AG04450 (cell line): ENCODE data around the gene GBX1. TPM values are rescaled to one million over a fixed set of nuclear protein-coding genes. Genes with fewer than 3 reads are reported as not detected.

ENCODE experiments used
- CTCF ChIA-PET: fragments of 300-600, 350-600 bp; formaldehyde crosslinking; extraction: SDS; loops from one replicate; lab custom pipeline; 2022; ENCODE audit warnings: antibody characterized with exemption, inconsistent platforms; lab: Charles Lee
- POLR2A ChIA-PET: fragments of 350-600 bp; formaldehyde crosslinking; extraction: SDS; loops from one replicate; lab custom pipeline; 2021; ENCODE audit warnings: antibody characterized with exemption, inconsistent platforms; lab: Yijun Ruan, JAX
- DNase-seq: peaks from one replicate; pipeline ENCODE4 v3.0.0-alpha.2; 2011; ENCODE audit warnings: low read depth, low spot score
- H3K27ac ChIP-seq: one replicate; pipeline ENCODE4 v1.5.1; 2012; ENCODE audit warnings: low read depth, low read length, control low read depth
- H3K27me3 ChIP-seq: one replicate; pipeline ENCODE4 v1.6.0; 2012; ENCODE audit warnings: low read length; ENCODE audit not compliant: control insufficient read depth, insufficient read depth
- H3K4me3 ChIP-seq: 2 replicates; pipeline ENCODE4 v1.5.1; 2011; ENCODE audit warnings: mild to moderate bottlenecking, low read depth, low read length, control low read depth
- H3K9me3 ChIP-seq: 2 replicates; pipeline ENCODE4 v1.5.1; 2012; ENCODE audit warnings: low read length; ENCODE audit not compliant: control insufficient read depth, insufficient read depth
- polyA plus RNA-seq: library from polyadenylated mRNA; depleted of rRNA; stranded (reverse); fragments of >200 nt; gene quantifications from 2 replicates; pipeline ENCODE4 v1.2.3, GENCODE V29; 2011
- TF ChIP-seq, protein P1 (sequence below): IDR thresholded peaks from 2 replicates; pipeline ENCODE4 v1.5.1; 2011; ENCODE audit warnings: low read depth, low read length, control low read depth, inconsistent platforms

Gene GBX1
- polyA plus RNA-seq, 1 experiment, result not detected

DNA sequence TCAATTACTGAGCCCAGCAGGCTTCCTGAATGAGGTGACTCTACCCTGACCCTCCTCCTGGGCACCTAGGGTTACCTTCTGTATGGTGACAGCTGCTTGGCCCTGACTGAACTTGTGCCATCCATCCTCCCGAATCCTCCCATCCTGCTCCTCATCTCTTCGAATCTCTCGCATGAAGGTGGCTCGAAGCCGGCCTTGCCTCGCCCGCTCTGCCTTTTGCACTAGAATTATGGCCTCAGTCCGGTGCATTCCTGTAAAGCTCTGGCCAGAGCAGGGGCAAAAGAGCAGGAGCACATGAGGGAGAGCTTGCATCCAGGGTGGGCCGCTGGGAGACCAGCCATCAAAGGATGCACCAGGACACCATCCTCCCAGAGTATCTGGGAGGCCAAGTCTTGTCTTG, 35.3 kb upstream of the GBX1 start:
- Histone ChIP-seq H3K9me3 (peaks cover 2% of the 10 kb centered on the region; the same call in 1 of the 2 replicates), H3K27ac (no peak overlapping the region), H3K27me3 (peaks cover 76% of the 10 kb centered on the region), H3K4me3 (no peak overlapping the region)
- DNase-seq, result no peak
- TF ChIP-seq, protein P1, sequence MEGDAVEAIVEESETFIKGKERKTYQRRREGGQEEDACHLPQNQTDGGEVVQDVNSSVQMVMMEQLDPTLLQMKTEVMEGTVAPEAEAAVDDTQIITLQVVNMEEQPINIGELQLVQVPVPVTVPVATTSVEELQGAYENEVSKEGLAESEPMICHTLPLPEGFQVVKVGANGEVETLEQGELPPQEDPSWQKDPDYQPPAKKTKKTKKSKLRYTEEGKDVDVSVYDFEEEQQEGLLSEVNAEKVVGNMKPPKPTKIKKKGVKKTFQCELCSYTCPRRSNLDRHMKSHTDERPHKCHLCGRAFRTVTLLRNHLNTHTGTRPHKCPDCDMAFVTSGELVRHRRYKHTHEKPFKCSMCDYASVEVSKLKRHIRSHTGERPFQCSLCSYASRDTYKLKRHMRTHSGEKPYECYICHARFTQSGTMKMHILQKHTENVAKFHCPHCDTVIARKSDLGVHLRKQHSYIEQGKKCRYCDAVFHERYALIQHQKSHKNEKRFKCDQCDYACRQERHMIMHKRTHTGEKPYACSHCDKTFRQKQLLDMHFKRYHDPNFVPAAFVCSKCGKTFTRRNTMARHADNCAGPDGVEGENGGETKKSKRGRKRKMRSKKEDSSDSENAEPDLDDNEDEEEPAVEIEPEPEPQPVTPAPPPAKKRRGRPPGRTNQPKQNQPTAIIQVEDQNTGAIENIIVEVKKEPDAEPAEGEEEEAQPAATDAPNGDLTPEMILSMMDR, result no peak
- CTCF ChIA-PET, result no interaction called here
- POLR2A ChIA-PET, result no interaction called here

GRCh38 chr7:151201751-151202150, 34.3 kb upstream of the GBX1 start:
- CTCF ChIA-PET, result no interaction called here
- Histone ChIP-seq H3K27ac (no peak overlapping the region), H3K9me3 (peaks cover 2% of the 10 kb centered on the region; the same call in 1 of the 2 replicates), H3K4me3 (no peak overlapping the region), H3K27me3 (peaks cover 78% of the 10 kb centered on the region)
- DNase-seq, result no peak
- POLR2A ChIA-PET, result no interaction called here
- TF ChIP-seq, protein P1, result no peak

DNA sequence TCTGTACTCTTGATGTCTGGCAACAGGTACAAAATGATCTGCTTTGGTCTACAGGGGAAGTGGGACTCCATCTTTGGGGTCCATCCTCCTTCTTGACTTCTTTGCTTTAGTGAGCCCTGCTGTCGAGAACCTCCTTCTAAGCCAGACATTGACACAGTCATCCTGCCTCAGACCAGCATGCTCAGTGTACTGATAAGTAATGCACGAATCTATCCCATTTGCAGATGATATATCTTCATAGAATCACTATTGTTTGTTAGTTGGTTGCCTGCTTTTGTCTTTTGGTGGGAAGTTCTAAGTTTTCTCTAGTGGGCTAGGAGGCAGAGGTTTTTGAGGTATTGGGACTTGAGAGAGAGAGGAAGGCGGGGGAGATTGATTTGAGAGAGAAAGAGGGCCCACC, 33.9 kb upstream of the GBX1 start:
- no peak for DNase-seq
- ChIA-PET CTCF (no interaction called here), POLR2A (no interaction called here)
- no peak overlapping the region for H3K4me3 ChIP-seq
- H3K27ac ChIP-seq, result no peak overlapping the region
- TF ChIP-seq, protein P1, result no peak
- H3K9me3 ChIP-seq, result peaks cover 2% of the 10 kb centered on the region; the same call in 1 of the 2 replicates
- peaks cover 76% of the 10 kb centered on the region for H3K27me3 ChIP-seq

DNA sequence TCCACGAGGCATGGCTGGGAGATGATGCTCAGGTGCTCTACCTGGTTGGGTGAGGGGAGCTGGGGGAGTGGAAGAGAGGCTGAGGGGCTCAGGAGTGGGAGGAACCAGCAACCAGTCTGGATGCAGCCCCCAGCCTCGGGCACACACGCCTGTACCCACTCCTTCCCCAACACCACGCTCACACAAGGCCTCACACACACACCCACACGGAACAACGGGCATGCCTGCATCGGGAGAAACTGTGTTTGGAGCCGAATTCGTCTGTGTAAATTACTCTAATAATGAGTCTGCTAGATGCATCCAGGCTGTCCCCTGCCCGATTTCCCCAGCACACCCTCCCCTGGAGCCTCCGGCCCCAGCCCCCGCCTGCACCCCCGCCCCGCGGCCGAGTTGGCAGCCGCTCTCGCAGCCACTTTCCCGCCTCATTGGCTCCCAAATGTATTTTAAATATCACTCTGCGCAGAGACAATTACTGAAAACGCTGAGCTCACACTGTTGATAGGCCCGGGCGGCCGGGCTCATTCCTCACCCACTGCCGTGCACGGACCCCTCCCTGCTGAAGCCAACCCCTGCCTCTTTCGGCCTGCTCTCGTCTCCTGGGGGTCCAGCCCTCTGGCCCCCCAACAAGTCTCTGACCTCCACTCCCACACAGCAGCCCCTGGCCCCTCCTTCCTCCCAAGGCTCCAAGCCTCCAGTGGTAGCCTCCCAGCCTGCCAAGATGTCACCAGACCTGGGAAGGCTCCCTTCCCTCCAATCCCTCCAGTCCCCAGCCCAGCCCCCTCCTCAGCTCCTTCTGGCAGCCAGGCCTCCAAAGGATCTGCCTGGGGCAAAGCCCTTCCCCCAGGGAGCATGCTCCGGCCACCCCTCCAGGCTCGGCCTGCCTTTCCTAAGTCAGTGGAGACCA, 31.7 kb upstream of the GBX1 start:
- no peak for DNase-seq
- Histone ChIP-seq H3K27me3 (peaks cover 75% of the 10 kb centered on the region), H3K4me3 (no peak overlapping the region), H3K9me3 (no peaks in the 10 kb centered on the region; the same call in 1 of the 2 replicates), H3K27ac (no peak overlapping the region)
- CTCF ChIA-PET, result interaction anchor here (1.6 to 1.9 kb wide), 2 partner anchors 31 to 45 kb away, joined by 4 to 5 read pairs; no protein-coding TSS in a partner anchor
- TF ChIP-seq, protein P1, result no peak
- POLR2A ChIA-PET, result interaction anchor here (0.7 kb wide), 1 partner anchor 28 kb away, joined by 3 read pairs; the partner anchor contains the start of gene ABCF2

DNA sequence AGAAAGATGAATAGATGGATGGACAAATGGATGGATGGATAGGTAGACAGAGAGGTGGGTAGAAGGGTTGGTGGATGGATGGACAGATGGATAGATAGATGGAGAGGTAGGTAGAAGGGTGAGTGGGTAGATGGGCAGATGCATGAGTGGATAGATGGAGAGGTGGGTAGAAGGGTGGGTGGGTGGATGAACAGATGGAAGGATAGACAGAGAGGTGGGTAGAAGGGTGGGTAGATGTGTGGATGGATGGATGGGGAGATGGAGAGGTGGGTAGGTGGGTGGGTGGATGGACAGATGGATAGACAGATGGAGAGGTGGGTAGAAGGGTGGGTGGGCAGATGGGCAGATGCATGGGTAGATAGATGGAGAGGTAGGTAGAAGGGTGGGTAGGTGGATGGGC, 30.4 kb upstream of the GBX1 start:
- no peak overlapping the region for H3K27ac ChIP-seq
- H3K9me3 ChIP-seq, result no peaks in the 10 kb centered on the region; the same call in 1 of the 2 replicates
- H3K4me3 ChIP-seq, result no peak overlapping the region
- TF ChIP-seq, protein P1, result no peak
- CTCF ChIA-PET, result no interaction called here
- DNase-seq, result no peak
- POLR2A ChIA-PET, result no interaction called here
- peaks cover 72% of the 10 kb centered on the region for H3K27me3 ChIP-seq
